NCI-H1436 (cell line): Measurements from ENCODE around the gene MPV17.
A peak's percentile ranks its signal among the peaks of the same experiment; 100 is the strongest.
"Not testable (repeated sequence)": the region's sequence is repeated elsewhere in the genome, so short reads cannot be mapped to it uniquely, and the experiment has no call there.

Experiments
- DNase-seq: peaks from one replicate; lab custom pipeline; 2025; lab: John Stamatoyannopoulos, UW

The MPV17 gene

GRCh38 chr2:27322301-27322765, 564 bp downstream of the MPV17 start:
- no peak for DNase-seq

GRCh38 chr2:27320958-27321543, 1.8 kb downstream of the MPV17 start:
- DNase-seq = no peak

GRCh38 chr2:27319839-27320238, 3.1 kb downstream of the MPV17 start:
- not testable (repeated sequence) for DNase-seq

- DNase-seq = no peak
Observed at GRCh38 chr2:27316655-27317412, 6.1 kb downstream of the MPV17 start.

- DNase-seq = no peak
Observed at GRCh38 chr2:27315122-27315521, 7.8 kb downstream of the MPV17 start.

GRCh38 chr2:27314709-27315108, 8.2 kb downstream of the MPV17 start:
- DNase-seq = no peak

GRCh38 chr2:27313882-27314645, 8.8 kb downstream of the MPV17 start:
- DNase-seq = no peak

GRCh38 chr2:27312152-27312551, 10.7 kb downstream of the MPV17 start:
- DNase-seq = no peak

GRCh38 chr2:27309651-27310050, 13.2 kb downstream of the MPV17 start:
- no peak for DNase-seq

- DNase-seq = no peak
Observed at GRCh38 chr2:27308359-27308881, 14.5 kb downstream of the MPV17 start, which contains the start of gene UCN. Gene UCN, minus strand, starts transcription at chr2:27308445. Its CDS starts 550 bp downstream, at chr2:27307895.

GRCh38 chr2:27307545-27308358, 15.1 kb downstream of the MPV17 start:
- DNase-seq = no peak

- DNase-seq = no peak
Observed at GRCh38 chr2:27307287-27307544, 15.7 kb downstream of the MPV17 start.

GRCh38 chr2:27306573-27307286, 16.2 kb downstream of the MPV17 start:
- DNase-seq = no peak

- no peak for DNase-seq
Observed at GRCh38 chr2:27306136-27306535, 16.8 kb downstream of the MPV17 start.

- DNase-seq = no peak
Observed at GRCh38 chr2:27305516-27305915, 17.4 kb downstream of the MPV17 start.

- DNase-seq = no peak
Observed at GRCh38 chr2:27304488-27305240, 18.2 kb downstream of the MPV17 start.

- DNase-seq = peak; percentile 73
Observed at GRCh38 chr2:27303093-27304025, 19.5 kb downstream of the MPV17 start.

GRCh38 chr2:27300606-27301005, 22.3 kb downstream of the MPV17 start:
- DNase-seq = not testable (repeated sequence)

- DNase-seq = no peak
Observed at GRCh38 chr2:27298391-27299080, 24.4 kb downstream of the MPV17 start.
